NCI-H1436 treated with DMSO at 0.1 percent for 48 hours (cell line): Measurements from ENCODE around the gene ABCC2.
"Not testable (repeated sequence)": the region's sequence is repeated elsewhere in the genome, so short reads cannot be mapped to it uniquely, and the experiment has no call there.

ENCODE experiments used
- DNase-seq: peaks from one replicate; lab custom pipeline; 2025; lab: John Stamatoyannopoulos, UW

The ABCC2 gene

DNA sequence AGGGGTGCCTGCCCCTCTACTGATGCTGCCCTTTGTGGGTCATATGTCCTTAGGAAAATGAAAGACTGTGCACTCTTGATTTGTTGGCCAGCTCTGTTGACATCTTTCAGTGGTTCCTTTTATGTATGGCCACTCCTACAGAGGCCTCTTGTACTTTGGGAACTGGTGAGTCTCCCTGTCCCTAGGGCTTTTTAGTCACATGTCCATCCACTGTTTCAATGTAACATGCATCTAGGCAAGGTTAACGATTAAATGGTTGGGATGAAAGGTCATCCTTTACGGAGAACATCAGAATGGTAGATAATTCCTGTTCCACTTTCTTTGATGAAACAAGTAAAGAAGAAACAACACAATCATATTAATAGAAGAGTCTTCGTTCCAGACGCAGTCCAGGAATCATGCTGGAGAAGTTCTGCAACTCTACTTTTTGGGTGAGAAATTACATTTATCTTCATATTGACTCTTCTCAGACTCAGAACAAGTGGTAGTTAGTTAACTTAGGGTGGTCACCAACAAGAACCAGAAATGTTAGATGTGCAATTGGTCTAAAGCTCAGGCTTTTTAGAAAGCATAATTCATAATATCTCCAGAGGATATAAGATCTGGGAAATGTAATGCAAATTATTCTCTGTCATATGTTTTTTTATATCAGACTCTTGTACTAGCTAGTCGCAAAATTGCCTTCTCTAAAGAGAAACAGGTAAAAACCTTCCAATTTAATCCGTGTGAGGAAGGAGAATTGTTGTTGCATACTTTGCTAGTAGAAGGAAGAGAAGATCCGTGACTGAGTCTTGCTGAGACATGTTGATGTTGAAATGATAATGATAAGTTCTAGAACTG lies at the start of gene ABCC2:
Gene ABCC2, plus strand, starts transcription at position 194 of the 840 bp plus-strand sequence. Its CDS starts 205 bp downstream, at position 399.
- DNase-seq, result no peak

DNA sequence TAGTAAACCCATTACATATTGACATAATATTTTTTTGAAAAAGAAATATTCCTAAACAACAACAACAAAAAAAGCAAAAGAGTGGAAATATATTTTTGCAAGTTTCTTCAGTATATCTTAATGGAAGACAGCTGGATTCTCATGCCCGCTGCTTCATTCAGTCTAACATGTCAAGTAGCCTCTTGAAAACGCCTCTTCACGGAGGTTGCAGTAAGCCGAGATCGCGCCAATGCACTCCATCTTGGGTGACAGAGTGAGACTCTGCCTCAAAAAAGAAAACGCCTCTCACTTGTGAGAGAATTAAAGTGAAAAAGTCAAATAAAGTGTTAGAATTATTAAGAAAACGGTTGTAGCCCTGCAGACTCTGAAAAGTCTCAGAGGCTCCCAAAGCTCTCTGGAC lies 49.1 kb upstream of the ABCC2 start:
- no peak for DNase-seq

DNA sequence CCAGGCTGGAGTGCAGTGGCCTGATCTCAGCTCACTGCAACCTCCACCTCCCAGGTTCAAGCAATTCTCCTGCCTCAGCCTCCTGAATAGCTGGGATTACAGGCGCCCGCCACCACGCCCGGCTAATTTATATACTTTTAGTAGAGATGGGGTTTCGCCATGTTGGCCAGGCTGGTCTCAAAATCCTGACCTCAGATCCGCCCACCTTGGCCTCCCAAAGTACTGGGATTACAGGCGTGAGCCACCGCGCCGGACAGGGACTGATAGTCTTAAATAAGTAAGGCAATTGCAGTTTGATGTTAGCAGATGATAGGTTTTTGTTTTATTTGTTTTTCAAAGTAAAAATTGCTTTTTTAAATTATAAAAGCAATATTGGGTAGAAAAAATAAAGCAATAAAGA lies 48.3 kb upstream of the ABCC2 start:
- DNase-seq, result not testable (repeated sequence)

DNA sequence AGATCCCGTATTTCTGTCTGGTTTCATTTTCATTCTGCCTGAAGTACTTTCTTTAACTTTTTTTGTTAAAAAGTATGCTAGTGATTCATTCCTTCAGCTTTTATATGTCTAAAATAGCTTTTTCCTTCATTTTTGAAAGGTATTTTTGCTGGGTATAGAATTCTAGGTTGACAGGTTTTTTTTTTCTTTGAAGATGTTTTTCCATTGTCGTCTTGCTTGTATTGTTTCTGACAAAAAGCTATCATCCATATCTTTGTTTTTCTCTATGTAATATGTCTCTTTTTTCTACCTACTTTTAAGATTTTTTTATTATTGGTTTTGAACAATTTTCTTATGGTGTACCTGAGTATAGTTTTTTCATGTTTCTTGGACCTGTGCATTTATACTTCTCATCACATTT lies 42.2 kb upstream of the ABCC2 start:
- no peak for DNase-seq

DNA sequence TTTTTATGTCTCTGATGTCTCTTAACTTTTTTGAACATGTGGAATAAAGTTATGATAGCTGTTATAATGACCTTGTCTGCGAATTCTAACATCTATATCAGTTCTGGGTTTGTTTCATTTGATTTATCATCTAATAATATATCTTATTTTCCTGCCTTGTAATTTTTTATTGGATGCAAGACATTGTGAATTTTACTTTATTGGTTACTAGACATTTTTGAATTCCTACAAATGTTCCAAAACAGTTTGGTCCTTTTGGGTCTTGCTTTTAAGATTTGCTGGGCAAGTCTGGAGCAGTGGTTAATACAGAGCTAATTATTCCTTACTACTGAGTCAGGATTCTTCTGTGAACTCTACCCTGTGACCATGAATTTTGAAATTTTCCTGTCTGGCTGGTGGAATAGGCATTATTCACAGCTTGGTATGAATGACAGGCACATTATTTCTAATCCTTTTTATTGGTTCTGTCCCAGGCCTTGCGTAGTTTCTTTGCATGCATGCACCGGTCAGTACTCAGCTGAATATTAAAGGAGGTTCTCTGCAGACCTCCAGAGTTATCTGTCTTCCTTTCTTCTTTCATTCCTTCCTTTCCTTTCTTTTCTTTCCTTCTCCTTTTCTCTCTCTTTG lies 41.4 kb upstream of the ABCC2 start:
- no peak for DNase-seq

DNA sequence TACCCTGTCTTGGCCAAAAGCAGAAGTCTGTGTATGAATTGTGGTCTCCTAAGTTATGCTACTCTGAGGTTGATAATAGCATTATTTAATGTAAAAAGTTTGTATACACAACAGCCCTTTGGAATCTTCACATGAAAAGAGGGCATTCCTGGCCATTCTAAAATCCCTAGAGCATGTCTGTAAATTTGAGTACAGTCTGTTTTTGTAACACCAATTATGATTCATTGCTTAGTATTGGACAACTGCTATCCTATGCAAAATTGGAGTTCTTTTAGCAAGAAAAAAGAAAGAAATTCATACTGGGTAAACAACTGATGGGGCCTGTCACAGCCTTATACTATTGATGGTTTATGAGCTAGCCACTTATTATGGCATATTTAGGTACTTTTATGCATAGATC lies 40.2 kb upstream of the ABCC2 start:
- no peak for DNase-seq

DNA sequence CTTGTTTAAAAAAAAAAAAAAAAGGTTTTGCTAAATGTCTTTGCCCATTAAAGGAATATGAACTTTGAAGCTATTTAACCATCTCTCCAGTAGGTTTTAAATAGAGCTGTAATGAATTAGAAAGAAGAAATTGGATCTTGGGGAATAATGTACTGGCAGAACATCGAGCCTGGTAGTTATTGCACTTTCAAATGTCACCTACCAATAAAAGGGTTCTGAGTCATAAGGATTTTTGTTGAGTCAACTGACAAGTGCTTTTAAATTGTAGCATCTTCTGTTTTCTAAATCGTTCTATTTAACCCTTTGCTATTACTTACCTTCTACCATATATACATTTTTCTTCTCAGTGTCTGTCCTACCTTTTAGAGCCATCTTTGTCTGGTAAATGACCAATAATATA lies 39.7 kb upstream of the ABCC2 start:
- DNase-seq, result no peak

DNA sequence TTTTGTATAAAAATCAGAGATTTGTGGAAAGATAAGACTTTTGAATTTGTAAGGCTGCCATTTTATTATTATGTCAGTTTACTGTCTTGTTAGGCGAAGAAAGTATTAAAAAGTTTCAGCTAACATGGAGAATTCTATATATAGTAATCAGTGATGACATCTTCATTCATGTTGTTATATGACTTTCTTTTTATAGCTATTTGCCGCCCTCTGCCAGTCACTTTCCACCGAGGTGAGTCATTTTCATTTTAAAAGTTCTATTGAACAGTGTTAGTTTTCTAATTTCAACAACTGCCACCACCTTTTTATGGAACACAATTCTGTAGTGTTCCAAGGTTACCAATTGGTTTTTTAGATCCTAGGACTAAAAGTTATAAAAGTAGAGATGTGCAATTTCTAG lies 38.6 kb upstream of the ABCC2 start:
- DNase-seq, result no peak

DNA sequence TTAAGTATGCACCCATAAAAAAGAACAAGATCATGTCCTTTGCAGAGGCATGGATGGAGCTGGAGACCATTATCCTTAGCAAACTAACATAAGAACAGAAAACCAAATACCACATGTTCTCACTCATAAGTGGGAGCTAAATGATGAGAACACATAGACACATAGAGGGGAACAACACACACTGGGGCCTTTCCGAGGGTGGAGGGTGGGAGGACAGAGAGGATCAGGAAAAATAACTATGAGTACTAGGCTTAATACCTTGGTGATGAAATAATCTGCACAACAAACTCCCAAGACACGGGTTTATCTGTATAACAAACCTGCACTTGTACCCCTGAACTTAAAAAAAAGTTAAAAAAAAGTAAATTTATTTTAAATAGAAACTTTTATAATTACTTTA lies 36.3 kb upstream of the ABCC2 start:
- DNase-seq, result not testable (repeated sequence)

DNA sequence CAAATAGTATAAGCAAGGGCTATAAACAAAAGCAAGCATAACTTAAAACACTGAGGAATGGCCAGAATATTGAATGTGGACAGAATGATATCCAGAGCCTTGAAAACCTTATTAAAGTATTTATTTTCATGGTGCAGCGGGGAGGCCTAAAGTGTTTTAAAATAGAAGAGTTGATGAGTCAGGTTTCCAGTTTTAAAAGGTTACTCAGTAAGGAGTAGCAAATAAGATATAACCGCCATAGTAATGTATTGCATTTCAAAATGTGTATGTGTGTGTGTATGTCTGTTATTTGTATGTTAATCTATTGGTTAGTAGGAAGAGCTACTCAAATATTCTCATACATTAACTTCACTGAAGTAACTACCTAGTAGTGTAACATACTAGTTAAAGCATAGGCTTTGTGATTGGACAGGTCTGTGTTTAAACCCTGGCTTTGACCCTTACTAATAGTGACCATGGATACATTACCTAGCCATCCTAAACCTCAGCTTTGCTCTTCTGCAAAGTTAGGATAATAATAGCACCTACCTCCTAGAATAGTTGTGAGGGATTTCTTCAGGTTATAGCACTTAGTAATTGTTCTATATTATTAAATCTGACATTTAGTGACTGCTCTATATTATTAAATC lies 33.5 kb upstream of the ABCC2 start:
- no peak for DNase-seq

DNA sequence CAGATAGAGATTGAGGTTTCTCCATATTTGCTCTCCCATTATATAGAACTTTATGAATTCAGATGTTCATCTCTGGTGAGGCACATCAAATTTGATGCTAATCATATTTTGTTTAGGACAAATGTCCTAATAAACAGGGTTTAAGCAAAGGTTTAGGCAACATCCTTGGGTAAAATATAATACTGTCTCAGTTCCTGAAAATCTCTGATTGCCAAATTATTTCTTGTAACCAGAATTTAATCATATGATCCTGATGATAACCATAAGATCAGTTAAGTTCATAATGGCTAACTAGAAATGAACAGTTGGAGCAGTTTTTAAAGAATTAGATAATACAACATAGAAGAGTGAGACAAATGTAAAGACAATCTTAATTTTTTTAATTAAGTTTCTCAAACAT lies 31.8 kb upstream of the ABCC2 start:
- no peak for DNase-seq

DNA sequence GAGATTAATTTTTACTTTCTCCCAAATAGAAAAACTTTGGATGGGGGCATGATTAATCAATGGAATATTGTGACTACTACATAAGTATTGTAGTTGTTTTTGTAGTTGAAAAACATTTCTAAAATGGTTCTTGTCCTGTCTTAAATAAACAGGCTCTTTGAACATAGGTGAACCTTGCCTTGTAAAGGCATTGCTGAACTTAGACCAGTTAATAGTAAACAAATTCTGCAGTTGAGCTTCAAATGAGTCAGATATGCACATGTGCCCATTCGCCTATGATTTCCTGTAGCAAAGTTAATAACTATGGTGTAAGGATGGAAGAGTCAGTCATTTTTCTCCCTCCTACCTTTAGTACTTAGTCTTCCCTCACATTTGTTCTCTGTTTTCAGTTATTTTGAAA lies 27.8 kb upstream of the ABCC2 start:
- no peak for DNase-seq

DNA sequence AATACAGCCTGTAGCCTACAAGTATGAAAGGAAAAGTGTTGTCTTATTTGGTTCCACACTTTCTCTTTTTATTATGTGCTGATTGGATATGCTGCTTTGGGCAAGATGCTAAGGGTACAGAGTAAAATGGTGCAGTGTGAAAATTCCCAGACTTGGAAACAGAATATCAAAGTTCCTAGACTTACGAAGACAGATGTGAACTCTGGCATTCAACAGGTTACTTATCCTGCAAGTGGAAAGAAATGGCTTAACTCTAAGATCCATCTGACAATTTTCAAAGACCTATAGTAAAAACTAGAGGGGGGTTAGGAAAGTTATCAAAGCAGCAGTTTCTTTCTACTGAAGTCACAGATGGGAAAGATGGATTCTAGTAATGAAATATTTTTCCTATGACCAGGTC lies 26.3 kb upstream of the ABCC2 start:
- DNase-seq, result no peak

DNA sequence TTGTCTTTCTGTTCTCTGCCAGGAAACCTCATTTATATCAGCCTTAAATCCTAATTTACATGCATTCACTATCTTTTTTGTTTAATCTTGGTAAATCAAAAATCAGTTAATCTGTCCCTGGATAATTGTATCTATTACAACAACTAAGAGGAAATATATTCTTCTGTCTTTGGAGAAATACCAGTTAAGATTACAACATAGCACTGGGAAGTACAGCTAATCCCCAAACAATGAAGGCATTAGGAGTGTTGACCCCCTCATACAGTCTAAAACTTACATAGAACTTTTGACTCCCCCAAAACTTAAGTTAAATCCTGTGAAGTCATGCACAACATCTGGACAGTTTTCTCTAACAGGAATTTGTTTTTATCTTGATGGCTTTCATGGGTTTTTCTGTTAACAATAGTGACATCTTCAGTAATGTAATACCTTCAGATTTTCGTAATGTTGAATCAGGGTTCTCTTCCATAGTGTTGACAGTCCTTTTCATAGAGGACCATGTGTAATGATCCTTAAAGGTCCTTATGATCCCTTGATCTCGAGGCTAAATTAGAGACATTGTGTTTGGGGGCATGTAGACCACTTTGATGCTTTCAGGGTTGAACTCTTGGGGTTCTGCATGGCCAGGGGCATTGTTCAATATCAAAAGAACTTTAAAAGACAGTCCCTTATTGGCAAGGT lies 24.1 kb upstream of the ABCC2 start:
- DNase-seq, result no peak

DNA sequence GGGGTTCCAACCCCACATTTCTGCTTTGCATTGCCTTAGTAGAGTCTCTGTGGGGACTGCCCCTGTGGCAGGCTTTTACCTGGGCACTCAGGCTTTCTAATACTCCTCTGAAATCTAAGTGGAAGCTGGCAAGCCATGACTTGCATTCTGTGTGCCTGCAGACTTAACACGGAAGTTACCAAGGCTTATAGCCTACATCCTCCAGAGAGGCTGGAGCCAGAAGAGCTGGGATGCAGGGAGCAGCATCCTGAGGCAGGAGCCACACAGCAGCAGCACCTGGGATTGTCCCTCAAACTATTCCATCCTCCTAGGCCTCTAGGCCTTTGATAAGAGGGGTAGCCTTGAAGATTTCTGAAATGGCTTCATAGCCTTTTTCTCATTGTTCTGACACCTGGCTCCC lies 22.1 kb upstream of the ABCC2 start:
- no peak for DNase-seq

DNA sequence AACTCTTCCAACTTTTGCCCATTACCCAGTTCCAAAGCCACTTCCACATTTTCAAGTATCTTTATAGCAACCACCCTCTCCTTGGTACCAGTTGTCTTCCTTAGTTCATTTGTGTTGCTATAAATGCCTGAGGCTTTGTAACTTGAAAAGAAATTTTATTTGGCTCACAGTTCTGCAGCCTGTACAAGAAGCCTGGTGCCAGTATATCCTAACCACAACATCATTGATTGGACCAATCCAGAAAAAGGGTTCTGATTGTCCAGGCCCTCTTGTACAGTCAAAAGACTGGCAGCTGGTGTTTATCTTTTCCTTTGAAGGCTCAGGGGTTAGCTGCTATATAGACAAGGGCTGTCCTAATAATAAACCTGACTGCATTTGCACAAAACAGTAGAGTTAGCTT lies 21.1 kb upstream of the ABCC2 start:
- no peak for DNase-seq

DNA sequence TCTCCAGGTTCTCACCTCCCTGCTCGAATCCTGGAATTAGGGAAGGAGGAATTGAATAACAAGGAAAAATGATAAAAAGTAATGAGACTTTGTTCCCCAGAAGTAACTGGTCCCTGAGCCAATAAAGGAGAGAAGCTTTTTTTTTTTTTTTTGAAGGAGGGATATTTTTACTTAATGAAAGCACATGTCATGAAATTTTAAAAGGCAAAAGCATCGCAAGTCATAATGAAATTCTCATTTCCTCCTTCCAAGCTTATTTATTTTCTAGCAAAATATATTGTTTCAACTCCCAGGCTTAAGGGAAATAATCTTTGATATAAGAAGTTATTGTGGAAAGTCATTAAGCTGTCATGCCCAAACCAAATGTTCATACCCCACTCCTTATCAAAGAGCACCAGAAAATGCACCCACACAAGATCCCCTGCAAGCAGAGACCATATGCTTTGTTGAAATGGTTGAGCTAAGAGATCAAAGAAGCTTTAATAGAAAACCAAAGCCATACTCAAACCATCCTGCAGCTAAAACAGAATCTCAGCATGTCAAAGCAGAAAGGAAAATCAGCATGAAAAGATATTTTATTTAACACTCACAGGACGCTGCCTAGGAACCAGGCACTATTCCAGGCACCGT lies 16.7 kb upstream of the ABCC2 start:
- no peak for DNase-seq

DNA sequence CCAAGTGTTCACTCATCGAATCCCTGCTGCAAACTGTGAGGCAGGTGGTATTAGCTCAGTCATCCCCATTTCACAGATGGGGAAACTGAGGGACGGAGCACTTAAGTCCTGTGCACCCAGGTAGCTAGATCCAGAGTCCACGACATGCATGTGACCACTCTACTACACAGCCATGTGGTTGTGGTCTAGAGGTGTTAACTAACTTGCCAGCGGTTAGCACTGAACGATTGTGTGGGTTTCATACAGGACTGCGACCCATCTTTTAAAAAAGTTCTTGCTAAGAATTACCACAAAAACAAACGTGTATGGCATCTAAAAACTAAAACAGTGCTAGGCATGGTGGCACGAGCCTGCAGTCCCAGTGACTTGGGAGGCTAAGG lies 16.1 kb upstream of the ABCC2 start:
- no peak for DNase-seq

DNA sequence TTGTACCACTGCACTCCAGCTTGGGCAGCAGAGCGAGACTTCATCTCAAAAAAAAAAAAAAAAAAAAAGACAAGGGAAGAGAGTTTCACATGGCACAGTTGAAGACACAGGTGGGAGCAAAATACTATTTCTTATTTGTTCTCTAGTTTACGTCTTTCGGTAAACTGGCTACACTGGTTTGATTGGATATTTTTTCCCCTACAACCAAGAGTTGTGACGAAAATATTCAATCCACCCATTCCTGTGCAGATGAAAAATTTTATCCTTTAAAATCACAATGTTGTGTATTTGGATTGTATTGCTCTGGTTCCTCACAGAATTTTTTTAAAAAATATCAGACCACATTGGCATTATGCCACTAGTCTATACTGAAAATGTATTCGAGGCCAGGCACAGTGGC lies 14.5 kb upstream of the ABCC2 start:
- DNase-seq, result no peak

DNA sequence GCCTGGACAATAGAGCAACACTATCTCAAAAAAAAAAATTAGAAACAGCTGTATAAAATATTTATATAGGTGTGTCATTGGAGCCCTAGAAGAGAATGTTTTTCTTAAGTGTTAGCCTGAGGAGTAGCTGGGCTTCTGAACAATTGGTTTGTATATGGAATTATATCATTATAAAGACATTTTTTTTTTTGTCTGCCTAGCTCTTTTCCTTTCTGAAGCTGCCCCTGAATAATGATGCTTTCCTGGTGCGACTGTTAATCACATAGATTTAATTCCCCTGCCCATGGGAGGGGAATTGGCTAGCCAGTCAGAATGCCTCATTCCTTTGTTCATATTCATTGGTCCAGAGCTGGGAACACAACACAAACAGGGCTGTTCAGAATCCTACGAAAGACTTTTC lies 13.9 kb upstream of the ABCC2 start:
- DNase-seq, result no peak

DNA sequence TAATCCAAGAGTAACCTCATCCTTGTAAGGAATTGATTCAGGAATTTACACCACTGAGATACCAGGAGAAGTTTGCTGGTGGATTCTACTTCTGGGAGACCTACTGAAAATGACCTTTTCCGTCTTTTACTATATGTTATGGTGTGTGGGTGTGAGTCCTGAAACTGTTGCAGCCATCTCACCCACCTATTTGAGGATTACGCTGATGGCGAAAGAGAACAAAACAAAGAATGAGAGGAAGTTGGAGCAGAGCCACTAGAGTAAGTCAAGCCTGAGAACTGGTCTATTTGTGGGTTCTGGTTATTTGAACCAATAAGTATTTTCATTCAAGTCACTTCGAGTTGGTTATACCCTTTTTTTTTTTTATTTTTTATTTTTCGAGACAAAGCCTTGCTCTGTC lies 12.7 kb upstream of the ABCC2 start:
- no peak for DNase-seq

DNA sequence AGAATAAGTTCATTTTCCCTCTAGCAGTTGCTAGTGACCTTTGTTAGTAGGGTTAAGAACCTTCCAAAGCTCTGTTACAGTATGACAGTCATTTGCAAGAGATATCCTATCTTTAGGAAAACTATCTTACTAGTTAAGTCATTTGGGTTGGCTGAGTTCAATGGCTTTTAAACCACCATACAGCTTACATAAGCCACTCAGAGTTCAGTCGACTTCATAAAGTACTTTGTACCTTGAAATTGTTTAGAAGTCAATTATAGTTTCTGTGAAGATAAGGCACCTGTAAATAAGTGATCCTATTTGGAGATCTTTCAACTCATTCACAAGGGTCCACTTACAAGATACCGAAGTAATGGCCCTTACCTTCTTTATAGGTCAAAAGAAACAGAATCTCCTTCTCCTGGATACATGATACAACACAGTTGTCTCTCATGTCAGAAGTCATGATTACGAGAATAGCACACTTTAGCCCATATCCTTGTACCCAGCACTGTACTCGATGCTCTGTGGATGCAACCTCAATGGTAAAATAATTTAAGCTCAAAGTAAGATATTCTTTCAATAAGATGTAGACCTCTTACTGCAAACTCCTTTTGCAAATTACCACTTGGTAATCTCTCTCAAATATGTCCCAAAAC lies 11.9 kb upstream of the ABCC2 start:
- no peak for DNase-seq
